ENCODE results near the gene TRAPPC2L. TPM values are rescaled to one million over a fixed set of nuclear protein-coding genes. Genes with fewer than 3 reads are reported as not detected.

TRAPPC2L gene
- polyA plus RNA-seq, 3 donors = 38.8 to 89.3 (median 82.4) TPM

- peaks cover 35 to 65% of the 10 kb centered on the region in 2 donors for H3K36me3 Mint-ChIP-seq
- H3K4me2 ChIP-seq (replicated peaks; ENCODE audit: extremely low read depth, low read length, poor library complexity, severe bottlenecking) = no peak overlapping the region
- peaks cover 19% of the 10 kb centered on the region for H4K20me1 ChIP-seq (ENCODE audit: insufficient read depth, low read length)
- H3K27me3 ChIP-seq (ENCODE audit: control insufficient read depth in 2 of 2, insufficient read depth in 2 of 2, low read length in 2 of 2) = no peaks in the 10 kb centered on the region
- no peaks in the 10 kb centered on the region for H3K4me1 ChIP-seq (ENCODE audit: control insufficient read depth in 1 of 2, insufficient read depth in 2 of 2, low read length in 2 of 2)
- 98% methylated on average over 22 of the region's 26 CpGs for WGBS (ENCODE audit: insufficient coverage)
- no peak overlapping the region for H3K9ac ChIP-seq (ENCODE audit: insufficient read depth, low read length, poor library complexity, severe bottlenecking)
- TF ChIP-seq CTCF (IDR thresholded peaks at IDR 0.05) = no peak
- H3K9me3 Mint-ChIP-seq = no peaks in the 10 kb centered on the region
- H2AFZ ChIP-seq (ENCODE audit: insufficient read depth, low read depth, low read length, poor library complexity, severe bottlenecking) = no peak overlapping the region
- intact Hi-C loops (cut with micrococcal nuclease) = no loop called here
- peak overlapping the region in 1 of 7 donors; percentile 66 for H3K27ac Mint-ChIP-seq
- H3K4me1 Mint-ChIP-seq = no peaks in the 10 kb centered on the region
- H3K9me3 ChIP-seq (replicated peaks in 1 of 2; ENCODE audit: control insufficient read depth in 1 of 2, insufficient read depth in 1 of 2, low read length in 2 of 2) = no peaks in the 10 kb centered on the region
- DNase-seq = no peak
- H3K4me3 ChIP-seq (replicated peaks in 1 of 3; ENCODE audit: low read depth in 2 of 3, low read length in 3 of 3) = no peak overlapping the region
- peaks cover 59 to 69% of the 10 kb centered on the region in 2 donors for H3K36me3 ChIP-seq (replicated peaks in 1 of 2; ENCODE audit: control insufficient read depth in 1 of 2, insufficient read depth in 2 of 2, low read length in 2 of 2)
- H3K79me2 ChIP-seq (ENCODE audit: insufficient read depth, low read length) = no peaks in the 10 kb centered on the region
- H3K27me3 Mint-ChIP-seq (ENCODE audit: low read depth in 3 of 3) = no peaks in the 10 kb centered on the region
- no peak overlapping the region for H3K4me3 Mint-ChIP-seq
- no peak overlapping the region for H3K27ac ChIP-seq (ENCODE audit: low read depth in 1 of 2, low read length in 2 of 2)
Observed at GRCh38 chr16:88826070-88826840, 30.7 kb upstream of the TRAPPC2L start.

- H4K20me1 ChIP-seq (ENCODE audit: insufficient read depth, low read length) = peaks cover 19% of the 10 kb centered on the region
- H3K9ac ChIP-seq (ENCODE audit: insufficient read depth, low read length, poor library complexity, severe bottlenecking) = no peak overlapping the region
- no peak overlapping the region for H2AFZ ChIP-seq (ENCODE audit: insufficient read depth, low read depth, low read length, poor library complexity, severe bottlenecking)
- no peaks in the 10 kb centered on the region for H3K79me2 ChIP-seq (ENCODE audit: insufficient read depth, low read length)
- H3K9me3 ChIP-seq (replicated peaks in 1 of 2; ENCODE audit: control insufficient read depth in 1 of 2, insufficient read depth in 1 of 2, low read length in 2 of 2) = no peaks in the 10 kb centered on the region
- H3K4me1 ChIP-seq (ENCODE audit: control insufficient read depth in 1 of 2, insufficient read depth in 2 of 2, low read length in 2 of 2) = no peaks in the 10 kb centered on the region
- peaks cover 28 to 54% of the 10 kb centered on the region in 2 donors for H3K36me3 Mint-ChIP-seq
- H3K9me3 Mint-ChIP-seq = no peaks in the 10 kb centered on the region
- peak overlapping the region in 1 of 7 donors; percentile 31 for H3K27ac Mint-ChIP-seq
- H3K36me3 ChIP-seq (replicated peaks in 1 of 2; ENCODE audit: control insufficient read depth in 1 of 2, insufficient read depth in 2 of 2, low read length in 2 of 2) = peaks cover 45 to 54% of the 10 kb centered on the region in 2 donors
- no peaks in the 10 kb centered on the region for H3K27me3 Mint-ChIP-seq (ENCODE audit: low read depth in 3 of 3)
- intact Hi-C loops (cut with micrococcal nuclease) = no loop called here
- no peak overlapping the region for H3K4me2 ChIP-seq (replicated peaks; ENCODE audit: extremely low read depth, low read length, poor library complexity, severe bottlenecking)
- H3K4me3 ChIP-seq (replicated peaks in 1 of 3; ENCODE audit: low read depth in 2 of 3, low read length in 3 of 3) = no peak overlapping the region
- H3K4me3 Mint-ChIP-seq = no peak overlapping the region
- no peaks in the 10 kb centered on the region for H3K4me1 Mint-ChIP-seq
- H3K27me3 ChIP-seq (ENCODE audit: control insufficient read depth in 2 of 2, insufficient read depth in 2 of 2, low read length in 2 of 2) = no peaks in the 10 kb centered on the region
- 97% methylated on average over 13 of the region's 21 CpGs for WGBS (ENCODE audit: insufficient coverage)
- no peak overlapping the region for H3K27ac ChIP-seq (ENCODE audit: low read depth in 1 of 2, low read length in 2 of 2)
- no peak for DNase-seq
- TF ChIP-seq CTCF (IDR thresholded peaks at IDR 0.05) = no peak
Observed at GRCh38 chr16:88827727-88828126, 29.2 kb upstream of the TRAPPC2L start.
